K562 (cell line): Measurements from ENCODE around the gene DOCK1. TPM values are rescaled to one million over a fixed set of nuclear protein-coding genes. Genes with fewer than 3 reads are reported as not detected.

ENCODE experiments used
- ATAC-seq: fragments of 200-7000 bp; cut with Tn5 transposase; 3 replicates; pipeline ENCODE4 v1.9.1; 2020; ENCODE audit warnings: moderate library complexity
- BruUV-seq: library from RNA; stranded (reverse); fragments of 400-500 nt; replicated peaks from 2 replicates; lab custom pipeline; 2021; lab: Mats Ljungman, UMichigan
- CTCF ChIA-PET: fragments of 300-600 bp; formaldehyde crosslinking; extraction: SDS; loops from one replicate; lab custom pipeline; 2021; ENCODE audit warnings: low intra/inter-chr PET ratio; lab: Yijun Ruan, JAX
- POLR2A ChIA-PET: fragments of 300-600, 350-650 bp; sonication (Branson Sonifier 250); formaldehyde crosslinking; extraction: SDS; loops from one replicate; lab custom pipeline; 2021; ENCODE audit warnings: antibody characterized with exemption, inconsistent platforms; lab: Yijun Ruan, JAX
- DNase-seq, 4 experiments: peaks; one replicate each; pipeline versions ENCODE4 v3.0.0 to v3.0.0-alpha.2; 2011 to 2018; ENCODE audit warnings: low spot score in 3 of 4, mixed read lengths in 3 of 4; ENCODE audit errors: extremely low read depth in 1 of 4
- FAIRE-seq: peaks from 2 replicates; lab custom pipeline; 2011; peaks lifted over from hg19 to GRCh38; lab: Jason Lieb, UNC
- H2AFZ ChIP-seq: 2 replicates; pipeline ENCODE4 v1.6.0; 2011; ENCODE audit warnings: low read depth, low read length, control low read depth, inconsistent platforms
- H3K27ac ChIP-seq: fragments of 200-600 bp; 3 replicates; pipeline ENCODE4 v1.8.0; 2011; ENCODE audit warnings: low read depth, mild to moderate bottlenecking, control low read depth, inconsistent platforms, low read length, moderate library complexity, mixed read lengths; ENCODE audit errors: extremely low read depth
- H3K27me3 ChIP-seq, 2 experiments: fragments of 300-600 bp in 1 of 2; 2 replicates in 1 of 2; 3 replicates in 1 of 2; pipeline versions ENCODE4 v1.6.0 to v1.8.0; 2011; ENCODE audit warnings: inconsistent platforms in 2 of 2, low read length in 2 of 2, mild to moderate bottlenecking in 1 of 2, mixed read lengths in 1 of 2, moderate library complexity in 1 of 2; ENCODE audit not compliant: control insufficient read depth in 2 of 2, insufficient read depth in 2 of 2
- H3K36me3 ChIP-seq: fragments of 300-600 bp; 3 replicates; pipeline ENCODE4 v1.8.0; 2011; ENCODE audit warnings: mild to moderate bottlenecking, low read length, inconsistent platforms; ENCODE audit not compliant: control insufficient read depth, insufficient read depth
- H3K4me1 ChIP-seq, 2 experiments: fragments of 200-600 bp in 1 of 2; replicated peaks in 1 of 2; 2 replicates in 1 of 2; 3 replicates in 1 of 2; pipeline versions ENCODE4 v1.5.1 to v1.8.0; 2011; ENCODE audit warnings: inconsistent platforms in 2 of 2, low read length in 2 of 2, mild to moderate bottlenecking in 1 of 2, mixed read lengths in 1 of 2, moderate library complexity in 1 of 2; ENCODE audit not compliant: control insufficient read depth in 2 of 2, insufficient read depth in 2 of 2
- H3K4me2 ChIP-seq: 2 replicates; pipeline ENCODE4 v1.6.1; 2011; ENCODE audit warnings: low read length, control low read depth, inconsistent platforms, mixed read lengths; ENCODE audit not compliant: insufficient read depth
- H3K4me3 ChIP-seq: fragments of 200-600 bp; sonication (generic), shearing (Covaris generic); 2 replicates; pipeline ENCODE4 v1.5.1; 2016; ENCODE audit warnings: control low read depth, inconsistent platforms
- H3K79me2 ChIP-seq: fragments of 200-600 bp; 3 replicates; pipeline ENCODE4 v1.8.0; 2011; ENCODE audit warnings: low read length, inconsistent platforms; ENCODE audit not compliant: control insufficient read depth, insufficient read depth
- H3K9ac ChIP-seq, 2 experiments: 2 replicates each; pipeline versions ENCODE4 v1.6.0 to v1.6.1; 2011; ENCODE audit warnings: low read depth in 2 of 2, low read length in 2 of 2, control low read depth in 1 of 2, inconsistent platforms in 1 of 2, mild to moderate bottlenecking in 1 of 2, mixed read lengths in 1 of 2; ENCODE audit not compliant: insufficient read depth in 1 of 2
- H3K9me1 ChIP-seq: one replicate; pipeline ENCODE4 v1.6.0; 2011; ENCODE audit warnings: inconsistent platforms, mild to moderate bottlenecking, low read length, moderate library complexity; ENCODE audit not compliant: control insufficient read depth, insufficient read depth
- H3K9me3 ChIP-seq: replicated peaks from 2 replicates; pipeline ENCODE4 v1.5.1; 2011; ENCODE audit warnings: low read depth, low read length, inconsistent platforms; ENCODE audit not compliant: control insufficient read depth, insufficient read depth
- H4K20me1 ChIP-seq: replicated peaks from 2 replicates; pipeline ENCODE4 v1.6.1; 2011; ENCODE audit warnings: low read length, inconsistent platforms, mixed read lengths; ENCODE audit not compliant: control insufficient read depth, insufficient read depth
- BHLHE40 ChIP-seq: IDR thresholded peaks from 2 replicates; pipeline ENCODE4 v1.6.1; 2011; ENCODE audit warnings: low read length, improper control_type of control experiment
- GABPB2 ChIP-seq: fragments of 250-450 bp; sonication (Bioruptor Pico); conservative IDR thresholded peaks from 2 replicates; pipeline ENCODE4 v1.5.1; 2021; ENCODE audit warnings: mild to moderate bottlenecking
- LARP7 ChIP-seq: fragments of 450-650 bp; IDR thresholded peaks from 2 replicates; pipeline ENCODE4 v1.6.1; 2016
- MTF1 ChIP-seq: fragments of 250-450 bp; sonication (Bioruptor Pico); IDR thresholded peaks from 2 replicates; pipeline ENCODE4 v1.9.0; 2021; ENCODE audit warnings: moderate library complexity, mild to moderate bottlenecking, inconsistent platforms, borderline replicate concordance
- MYBL2 ChIP-seq, 2 experiments: fragments of 450-650 bp in 1 of 2; sonication (generic) in 1 of 2; formaldehyde crosslinking in 1 of 2; IDR thresholded peaks; 2 replicates each; pipeline versions ENCODE4 v1.6.1 to v1.8.1; 2017 to 2022; ENCODE audit warnings: borderline replicate concordance in 1 of 2, inconsistent platforms in 1 of 2, low read depth in 1 of 2, mild to moderate bottlenecking in 1 of 2, missing genetic modification reagents in 1 of 2, moderate library complexity in 1 of 2
- TAF1 ChIP-seq: IDR thresholded peaks from 2 replicates; pipeline ENCODE4 v1.6.1; 2011; ENCODE audit warnings: mild to moderate bottlenecking, low read length, moderate library complexity; ENCODE audit not compliant: insufficient read depth, control insufficient read depth, severe bottlenecking; ENCODE audit errors: extremely low read depth
- TFAP4 ChIP-seq: sonication (generic); formaldehyde crosslinking; IDR thresholded peaks from 2 replicates; pipeline ENCODE4 v1.8.0; 2022; ENCODE audit warnings: missing genetic modification reagents, mild to moderate bottlenecking, moderate library complexity, borderline replicate concordance
- ZFX ChIP-seq: sonication (generic); formaldehyde crosslinking; IDR thresholded peaks from 2 replicates; pipeline ENCODE4 v1.8.0; 2022; ENCODE audit warnings: mild to moderate bottlenecking, missing genetic modification reagents, moderate library complexity
- ZNF3 ChIP-seq: fragments of 250-450 bp; sonication (Bioruptor Pico); IDR thresholded peaks from 2 replicates; pipeline ENCODE4 v1.5.0; 2021; ENCODE audit warnings: mild to moderate bottlenecking, moderate library complexity
- ZSCAN29 ChIP-seq: fragments of 450-650 bp; IDR thresholded peaks from 2 replicates; pipeline ENCODE4 v1.6.1; 2017
- WGBS: fragments of 100-300 bp; shearing (Covaris generic); methylation state at CpG from one replicate; pipeline ENCODE4 v1.1.6; 2016; ENCODE audit warnings: low coverage, mixed read lengths; ENCODE audit not compliant: insufficient coverage; ENCODE audit errors: missing lambda C conversion rate; 5-methylcytosine and 5-hydroxymethylcytosine counted together
- in situ Hi-C: fragments of 300-500 bp; cut with MboI; formaldehyde crosslinking; loops from 4 replicates; pipeline ENCODE4 v1.15.0; 2018; ENCODE audit warnings: inconsistent platforms, mixed read lengths
- intact Hi-C: fragments of 100-400 bp; cut with micrococcal nuclease; formaldehyde crosslinking; loops from 2 replicates; pipeline ENCODE4 v1.14.2; 2022
- polyA plus RNA-seq, 8 experiments: library from polyadenylated mRNA; depleted of rRNA in 4 of 8; stranded (reverse) in 5 of 8; unstranded in 3 of 8; fragments of >200 nt; fragmentation: Nextera tagmentation in 2 of 8; fragmentation: Illumina TruSeq in 1 of 8; extraction: Ambion mirVana in 2 of 8; extraction: Trizol in 1 of 8; gene quantifications; 2 replicates each; pipeline versions ENCODE4 v1.2.1 to v1.2.3, GENCODE V29; 2011 to 2014; ENCODE audit warnings: inconsistent platforms in 1 of 8, missing spikeins in 1 of 8
- total RNA-seq, 7 experiments: library from RNA; depleted of rRNA in 6 of 7; stranded (reverse); fragments of >200 nt in 6 of 7; fragmentation: Illumina TruSeq in 2 of 7; extraction: Trizol in 2 of 7; gene quantifications; 2 replicates each; pipeline versions ENCODE4 v1.2.1 to v1.2.3, GENCODE V29; 2011 to 2021; ENCODE audit warnings: low replicate concordance in 1 of 7

The DOCK1 gene
- total and polyA plus RNA-seq, 9 of the 15 experiments (the other 6 are each of a cell fraction or from before 2014, with no cell fraction given) = 0.31 TPM; not detected in 8

- Histone ChIP-seq H2AFZ (no peak overlapping the region), H3K4me1 (no peaks in the 10 kb centered on the region), H3K9me3 (no peaks in the 10 kb centered on the region), H3K79me2 (no peaks in the 10 kb centered on the region), H4K20me1 (no peaks in the 10 kb centered on the region), H3K9ac (no peak overlapping the region), H3K27ac (no peak overlapping the region), H3K36me3 (no peaks in the 10 kb centered on the region), H3K4me2 (no peak overlapping the region), H3K9me1 (no peaks in the 10 kb centered on the region), H3K27me3 (no peaks in the 10 kb centered on the region), H3K4me3 (no peak overlapping the region)
- FAIRE-seq (no peak), ATAC-seq (no peak), DNase-seq (no peak)
- 0% methylated on average over 6 of the region's 6 CpGs for WGBS
- in situ Hi-C loops (no loop called here), intact Hi-C loops (no loop called here)
- POLR2A ChIA-PET = no interaction called here
- no peak for TF ChIP-seq LARP7
- TF ChIP-seq MYBL2 (IDR thresholded peaks at IDR 0.05; ENCODE audit: low read depth) = no peak
- no peak for TF ChIP-seq MYBL2 (CRISPR knock-in tag; IDR thresholded peaks at IDR 0.05; ENCODE audit: borderline replicate concordance)
- no peak for TF ChIP-seq ZSCAN29
- TF ChIP-seq ZNF3 (CRISPR knock-in tag) = no peak
- no peak for TF ChIP-seq MTF1 (CRISPR knock-in tag)
- TF ChIP-seq TFAP4 (CRISPR knock-in tag) = no peak
- TF ChIP-seq GABPB2 = no peak
- no peak for TF ChIP-seq BHLHE40
- no peak for TF ChIP-seq TAF1
- no peak for TF ChIP-seq ZFX (CRISPR knock-in tag)
- no TSS peak for BruUV-seq
- CTCF ChIA-PET = no interaction called here
Measured at GRCh38 chr10:127356360-127356759, 451.1 kb downstream of the DOCK1 start.
